Esophagus (tissue), 2 donors: ENCODE measurements around the gene ACIN1. TPM values are rescaled to one million over a fixed set of nuclear protein-coding genes. Genes with fewer than 3 reads are reported as not detected.

ENCODE experiments used
- H3K27ac ChIP-seq, 2 donors: one replicate each; pipeline ENCODE4 v1.5.1; 2013; ENCODE audit warnings: low read depth in 2 of 2, mild to moderate bottlenecking in 2 of 2, inconsistent platforms in 1 of 2, low read length in 1 of 2, moderate library complexity in 1 of 2
- H3K27me3 ChIP-seq, 2 donors: one replicate each; pipeline ENCODE4 v1.6.1; 2013; ENCODE audit warnings: low read length in 2 of 2, control low read depth in 1 of 2, mild to moderate bottlenecking in 1 of 2; ENCODE audit not compliant: insufficient read depth in 2 of 2, control insufficient read depth in 1 of 2
- H3K36me3 ChIP-seq, 2 donors: one replicate each; pipeline ENCODE4 v1.6.1; 2013; ENCODE audit warnings: low read length in 1 of 2; ENCODE audit not compliant: control insufficient read depth in 2 of 2, insufficient read depth in 2 of 2
- H3K4me1 ChIP-seq, 2 donors: one replicate each; pipeline ENCODE4 v1.6.1; 2013; ENCODE audit warnings: low read length in 1 of 2; ENCODE audit not compliant: control insufficient read depth in 2 of 2, insufficient read depth in 2 of 2
- H3K4me3 ChIP-seq, 2 donors: one replicate each; pipeline ENCODE4 v1.5.1; 2013; ENCODE audit warnings: low read length in 2 of 2, mild to moderate bottlenecking in 2 of 2, low read depth in 1 of 2, moderate library complexity in 1 of 2
- H3K9me3 ChIP-seq, 2 donors: one replicate each; pipeline ENCODE4 v1.6.1; 2013; ENCODE audit warnings: mild to moderate bottlenecking in 2 of 2, low read depth in 1 of 2, low read length in 1 of 2, moderate library complexity in 1 of 2; ENCODE audit not compliant: control insufficient read depth in 2 of 2, insufficient read depth in 1 of 2
- WGBS, 2 donors: extraction: QIAGEN DNeasy Blood & Tissue Kit; methylation state at CpG; one replicate each; pipeline ENCODE4 v1.1.7; 2013; 5-methylcytosine and 5-hydroxymethylcytosine counted together
- polyA plus RNA-seq, 2 donors: library from polyadenylated mRNA; stranded (reverse); fragments of 200-250 nt; gene quantifications; one replicate each; pipeline ENCODE4 v1.2.3, GENCODE V29; 2013
- donor health status: healthy with polysubstance abuse.
- donor health status: Bipolar disorder and iron deficiency.

ACIN1 gene
- polyA plus RNA-seq, 2 donors: 70.5 to 136 TPM

- Histone ChIP-seq H3K27ac (no peak overlapping the region), H3K27me3 (no peaks in the 10 kb centered on the region), H3K4me1 (no peaks in the 10 kb centered on the region), H3K4me3 (no peak overlapping the region), H3K9me3 (no peaks in the 10 kb centered on the region), H3K36me3 (no peaks in the 10 kb centered on the region)
- 67 to 68% methylated on average over 6 of the region's 6 CpGs for WGBS, 2 donors
These were observed 47.8 kb downstream of the ACIN1 start for GRCh38 chr14:23047034-23047634.

- H3K4me1 ChIP-seq: no peaks in the 10 kb centered on the region
- no peaks in the 10 kb centered on the region for H3K27me3 ChIP-seq
- no peaks in the 10 kb centered on the region for H3K9me3 ChIP-seq
- WGBS, 2 donors: 82 to 85% methylated on average over 13 of the region's 13 CpGs
- no peaks in the 10 kb centered on the region for H3K36me3 ChIP-seq
- H3K4me3 ChIP-seq: no peak overlapping the region
- no peak overlapping the region for H3K27ac ChIP-seq
These were observed 49.2 kb downstream of the ACIN1 start for GRCh38 chr14:23045419-23046357.

- Histone ChIP-seq H3K4me1 (no peaks in the 10 kb centered on the region), H3K9me3 (no peaks in the 10 kb centered on the region), H3K27me3 (no peaks in the 10 kb centered on the region), H3K36me3 (no peaks in the 10 kb centered on the region), H3K27ac (no peak overlapping the region), H3K4me3 (no peak overlapping the region)
- WGBS, 2 donors: 82 to 87% methylated on average over 8 of the region's 8 CpGs
These were observed 50.1 kb downstream of the ACIN1 start for GRCh38 chr14:23044840-23045239.

DNA sequence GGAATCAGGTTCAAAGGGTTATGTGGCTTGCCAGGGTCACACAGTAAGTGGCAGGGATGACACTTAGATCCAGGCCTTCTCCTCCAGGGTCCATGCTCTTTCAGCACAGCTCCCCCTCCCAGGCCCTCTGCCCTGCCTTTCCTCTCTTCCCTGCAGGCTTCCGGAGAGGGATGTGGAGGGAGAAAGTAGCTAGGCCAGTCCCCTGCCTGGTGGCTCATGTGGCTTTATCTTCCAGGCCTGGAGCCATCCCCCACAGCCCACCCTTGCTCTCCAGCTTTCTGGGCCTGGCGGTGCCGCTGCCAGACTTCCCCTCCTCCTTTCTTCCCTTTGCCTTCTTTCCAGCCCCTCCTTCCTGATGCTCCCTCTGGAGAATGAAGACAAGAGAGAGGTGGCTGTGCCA lies 51.2 kb downstream of the ACIN1 start:
- Histone ChIP-seq H3K4me1 (no peaks in the 10 kb centered on the region), H3K36me3 (no peaks in the 10 kb centered on the region), H3K4me3 (no peak overlapping the region), H3K27ac (no peak overlapping the region), H3K27me3 (no peaks in the 10 kb centered on the region), H3K9me3 (no peaks in the 10 kb centered on the region)
- WGBS, 2 donors: 88 to 90% methylated on average over 3 of the region's 3 CpGs

DNA sequence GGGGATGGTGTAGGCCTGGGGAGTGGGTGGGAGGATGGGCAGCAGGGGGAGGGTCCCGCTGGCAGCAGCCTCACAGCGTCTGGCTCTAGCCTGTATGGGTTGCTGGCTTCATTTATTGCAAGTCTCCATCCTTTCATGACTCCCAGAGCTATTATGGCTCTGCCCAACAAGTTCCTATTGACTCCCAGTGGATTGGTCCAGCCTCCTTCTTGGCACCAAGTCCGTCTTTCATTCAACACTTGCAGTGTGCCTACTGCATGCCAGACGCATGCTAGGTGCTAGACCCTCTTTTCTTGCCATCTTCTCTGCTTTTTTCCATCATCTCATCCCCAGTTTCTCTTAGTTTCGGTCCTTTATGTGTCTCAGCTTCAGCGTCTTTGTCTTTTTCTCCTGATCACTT lies 51.8 kb downstream of the ACIN1 start:
- Histone ChIP-seq H3K36me3 (no peaks in the 10 kb centered on the region), H3K27me3 (no peaks in the 10 kb centered on the region), H3K4me1 (no peaks in the 10 kb centered on the region), H3K27ac (no peak overlapping the region), H3K4me3 (no peak overlapping the region), H3K9me3 (no peaks in the 10 kb centered on the region)
- WGBS, 2 donors: 83 to 84% methylated on average over 6 of the region's 6 CpGs

DNA sequence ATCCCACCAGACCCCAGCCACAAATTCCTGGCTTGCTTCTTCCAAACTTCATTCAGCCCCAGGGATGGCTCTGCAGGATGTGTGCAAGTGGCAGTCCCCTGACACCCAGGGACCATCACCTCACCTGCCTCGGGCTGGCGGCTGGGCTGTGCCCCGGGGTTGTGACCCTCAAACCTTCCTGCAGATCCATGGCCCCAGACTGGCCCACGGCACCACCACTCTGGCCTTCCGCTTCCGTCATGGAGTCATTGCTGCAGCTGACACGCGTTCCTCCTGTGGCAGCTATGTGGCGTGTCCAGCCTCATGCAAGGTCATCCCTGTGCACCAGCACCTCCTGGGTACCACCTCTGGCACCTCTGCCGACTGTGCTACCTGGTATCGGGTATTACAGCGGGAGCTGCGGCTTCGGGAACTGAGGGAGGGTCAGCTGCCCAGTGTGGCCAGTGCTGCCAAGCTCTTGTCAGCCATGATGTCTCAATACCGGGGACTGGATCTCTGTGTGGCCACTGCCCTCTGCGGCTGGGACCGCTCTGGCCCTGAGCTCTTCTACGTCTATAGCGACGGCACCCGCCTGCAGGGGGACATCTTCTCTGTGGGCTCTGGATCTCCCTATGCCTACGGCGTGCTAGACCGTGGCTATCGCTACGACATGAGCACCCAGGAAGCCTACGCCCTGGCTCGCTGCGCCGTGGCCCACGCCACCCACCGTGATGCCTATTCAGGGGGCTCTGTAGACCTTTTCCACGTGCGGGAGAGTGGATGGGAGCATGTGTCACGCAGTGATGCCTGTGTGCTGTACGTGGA lies 52.6 kb downstream of the ACIN1 start, which contains the start of gene PSMB11:
PSMB11 (plus strand) TSS at position 51 of the 804 bp plus-strand sequence; CDS start at position 65, 14 bp downstream.
- Histone ChIP-seq H3K27ac (no peak within 1 kb of the TSS), H3K4me1 (no peaks in the 10 kb centered on the region), H3K9me3 (no peaks in the 10 kb centered on the region), H3K4me3 (no peak within 1 kb of the TSS), H3K36me3 (no peaks in the 10 kb centered on the region), H3K27me3 (no peaks in the 10 kb centered on the region)
- 94% methylated on average over 36 of the region's 36 CpGs for WGBS, 2 donors

DNA sequence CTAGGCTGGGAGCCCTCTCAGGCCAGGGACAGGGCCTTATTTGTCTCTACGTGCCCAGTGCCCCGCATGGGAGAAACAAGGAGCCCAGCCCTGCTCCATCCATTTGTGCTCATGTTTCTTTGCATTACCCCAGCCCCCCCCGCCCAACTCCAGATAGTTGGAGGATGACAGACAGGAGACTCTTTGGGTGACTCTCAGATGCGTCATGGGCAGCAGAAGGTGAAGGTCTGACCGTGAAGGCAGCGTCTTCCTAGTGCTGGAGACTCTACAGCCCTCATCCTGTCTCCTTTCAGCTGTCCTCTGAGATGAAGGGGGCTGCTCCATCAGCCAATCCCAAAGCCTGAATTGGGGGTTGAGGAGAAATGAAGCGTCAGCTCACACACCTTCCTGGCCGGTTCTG lies 53.2 kb downstream of the ACIN1 start:
- Histone ChIP-seq H3K27me3 (no peaks in the 10 kb centered on the region), H3K4me3 (no peak overlapping the region), H3K27ac (no peak overlapping the region), H3K9me3 (no peaks in the 10 kb centered on the region), H3K36me3 (no peaks in the 10 kb centered on the region), H3K4me1 (no peaks in the 10 kb centered on the region)
- 82 to 87% methylated on average over 8 of the region's 8 CpGs for WGBS, 2 donors

GRCh38 chr14:23040100-23040499 lies 54.8 kb downstream of the ACIN1 start:
- WGBS, 2 donors: 85 to 87% methylated on average over 4 of the region's 4 CpGs
- Histone ChIP-seq H3K4me1 (no peaks in the 10 kb centered on the region), H3K27me3 (no peaks in the 10 kb centered on the region), H3K27ac (no peak overlapping the region), H3K36me3 (no peaks in the 10 kb centered on the region), H3K4me3 (no peak overlapping the region), H3K9me3 (no peaks in the 10 kb centered on the region)

DNA sequence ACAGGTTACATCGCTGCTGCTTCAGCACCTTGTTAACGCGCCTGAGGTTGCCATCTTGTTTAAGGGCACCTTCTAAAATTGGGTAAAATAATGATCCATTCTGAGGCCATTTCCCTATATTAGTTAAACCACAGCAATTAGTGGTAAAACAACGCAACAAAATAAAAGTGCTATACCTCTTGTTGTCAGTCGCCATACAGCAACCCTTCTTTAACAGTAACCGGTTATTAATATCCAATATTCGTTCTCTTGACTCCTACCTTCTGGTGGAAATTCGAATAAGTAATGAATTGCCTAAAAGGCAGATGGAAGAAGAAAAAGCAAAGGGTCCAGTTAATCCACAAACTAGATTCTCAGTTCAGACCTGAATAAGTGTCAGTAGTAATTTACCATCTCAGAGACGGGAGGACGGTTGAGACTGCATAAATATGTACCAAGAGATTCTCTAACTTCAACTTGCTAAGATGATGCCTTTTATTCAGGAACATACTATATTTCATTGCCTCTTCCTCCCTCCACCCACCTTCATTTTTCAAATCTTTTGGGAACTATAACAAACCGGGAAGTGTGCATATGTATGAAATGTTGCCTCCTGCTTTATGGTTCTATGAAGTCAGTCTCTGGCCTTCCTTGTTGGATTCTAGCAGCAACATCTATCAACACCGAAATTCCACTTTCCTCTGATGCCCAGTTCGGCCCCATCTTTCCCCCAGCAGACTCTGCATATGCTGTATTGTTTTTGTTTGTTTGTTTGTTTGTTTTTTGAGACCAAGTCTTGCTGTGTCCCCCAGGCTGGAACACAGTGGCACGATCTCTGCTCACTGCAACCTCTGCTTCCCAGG lies 59.4 kb downstream of the ACIN1 start:
- Histone ChIP-seq H3K4me1 (peaks cover 0 to 8% of the 10 kb centered on the region in 2 donors), H3K9me3 (no peaks in the 10 kb centered on the region), H3K36me3 (peaks cover 0 to 11% of the 10 kb centered on the region in 2 donors), H3K27me3 (no peaks in the 10 kb centered on the region), H3K27ac (peak overlapping the region; percentile 92 to 93), H3K4me3 (peak overlapping the region in 1 of 2 donors; percentile 92)
- WGBS, 2 donors: 69 to 71% methylated on average over 14 of the region's 14 CpGs
